HEK293 (cell line): ENCODE results near the gene GP9.

Experiments
- GLIS1 ChIP-seq: fragments of 450-650 bp; formaldehyde crosslinking; IDR thresholded peaks from 2 replicates; pipeline ENCODE4 v1.5.1; 2016; ENCODE audit warnings: missing biosample characterization, missing genetic modification characterization
- OVOL3 ChIP-seq: fragments of 450-650 bp; formaldehyde crosslinking; IDR thresholded peaks from 2 replicates; pipeline ENCODE4 v1.5.1; 2016; ENCODE audit warnings: missing biosample characterization, missing genetic modification characterization
- TCF7L2 ChIP-seq: IDR thresholded peaks from 2 replicates; pipeline ENCODE4 v1.6.1; 2011; ENCODE audit warnings: low read depth, mild to moderate bottlenecking, inconsistent platforms, low read length, moderate library complexity, borderline replicate concordance
- ZNF776 ChIP-seq: fragments of 450-650 bp; formaldehyde crosslinking; IDR thresholded peaks from 2 replicates; pipeline ENCODE4 v1.5.0; 2017; ENCODE audit warnings: missing biosample characterization, missing genetic modification characterization, borderline replicate concordance

- TF ChIP-seq GLIS1 (tag by site-specific recombination) (no peak), ZNF776 (no peak), OVOL3 (tag by site-specific recombination) (no peak), TCF7L2 (no peak)
Measured at GRCh38 chr3:129027544-129027880, 33.1 kb upstream of the GP9 start.
